Effector CD4-positive, alpha-beta T cell (primary cell): ENCODE data around the gene IL2.

ENCODE experiments used
- DNase-seq: peaks from one replicate; pipeline ENCODE4 v3.0.0-alpha.2; 2020
- total RNA-seq: gene quantifications from one replicate; lab custom pipeline; 2026; lab: John Stamatoyannopoulos, UW

Gene IL2
- total RNA-seq, result 4.9 reads per million, percentile 19 among the genes with 10 or more reads in this experiment

DNA sequence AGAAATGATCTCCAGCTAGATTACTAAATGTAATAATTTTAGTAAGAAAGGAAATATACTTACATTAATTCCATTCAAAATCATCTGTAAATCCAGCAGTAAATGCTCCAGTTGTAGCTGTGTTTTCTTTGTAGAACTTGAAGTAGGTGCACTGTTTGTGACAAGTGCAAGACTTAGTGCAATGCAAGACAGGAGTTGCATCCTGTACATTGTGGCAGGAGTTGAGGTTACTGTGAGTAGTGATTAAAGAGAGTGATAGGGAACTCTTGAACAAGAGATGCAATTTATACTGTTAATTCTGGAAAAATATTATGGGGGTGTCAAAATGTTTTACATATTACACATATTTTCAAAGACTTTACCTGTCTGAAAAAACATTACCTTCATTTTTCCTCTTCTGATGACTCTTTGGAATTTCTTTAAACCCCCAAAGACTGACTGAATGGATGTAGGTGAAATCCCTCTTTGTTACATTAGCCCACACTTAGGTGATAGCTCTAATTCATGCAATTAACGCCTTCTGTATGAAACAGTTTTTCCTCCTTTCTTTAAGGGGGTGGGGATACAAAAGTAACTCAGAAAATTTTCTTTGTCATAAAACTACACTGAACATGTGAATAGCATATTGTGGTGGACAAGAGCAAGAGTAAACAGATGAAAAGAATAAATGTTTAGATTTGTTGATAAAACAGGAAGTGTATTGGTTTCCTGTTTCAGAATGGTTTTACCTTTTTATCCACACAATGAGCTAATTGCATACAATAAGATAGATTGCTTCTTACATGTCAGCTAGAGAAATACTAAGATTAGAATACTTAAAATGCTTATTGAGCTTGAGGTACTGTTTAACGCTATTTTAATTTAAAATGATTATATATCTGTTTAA is at the start of gene IL2:
TSS of gene IL2 (minus strand) at position 495 of the 886 bp plus-strand sequence. CDS start at position 210, 285 bp downstream.
- DNase-seq, result no peak

DNA sequence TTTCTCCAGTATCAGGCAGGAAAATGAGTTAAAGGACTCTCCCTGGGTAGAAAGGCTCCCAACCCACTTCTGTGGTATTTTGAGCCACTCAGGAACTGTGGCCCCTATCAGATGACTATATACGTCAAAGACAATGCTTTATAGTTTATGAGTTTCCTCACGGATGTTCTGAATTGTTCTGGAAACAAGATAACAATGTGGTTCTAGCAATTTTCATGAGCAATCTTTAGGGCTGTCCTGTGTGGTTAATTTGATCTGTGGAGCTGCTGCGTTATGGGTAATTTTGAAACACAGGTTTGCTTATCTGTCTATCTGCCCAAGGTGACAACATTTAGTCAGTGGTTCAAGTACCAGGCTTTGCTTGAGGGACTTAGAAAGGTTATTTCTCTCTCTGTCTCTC is 46.7 kb upstream of the IL2 start:
- DNase-seq, result no peak

DNA sequence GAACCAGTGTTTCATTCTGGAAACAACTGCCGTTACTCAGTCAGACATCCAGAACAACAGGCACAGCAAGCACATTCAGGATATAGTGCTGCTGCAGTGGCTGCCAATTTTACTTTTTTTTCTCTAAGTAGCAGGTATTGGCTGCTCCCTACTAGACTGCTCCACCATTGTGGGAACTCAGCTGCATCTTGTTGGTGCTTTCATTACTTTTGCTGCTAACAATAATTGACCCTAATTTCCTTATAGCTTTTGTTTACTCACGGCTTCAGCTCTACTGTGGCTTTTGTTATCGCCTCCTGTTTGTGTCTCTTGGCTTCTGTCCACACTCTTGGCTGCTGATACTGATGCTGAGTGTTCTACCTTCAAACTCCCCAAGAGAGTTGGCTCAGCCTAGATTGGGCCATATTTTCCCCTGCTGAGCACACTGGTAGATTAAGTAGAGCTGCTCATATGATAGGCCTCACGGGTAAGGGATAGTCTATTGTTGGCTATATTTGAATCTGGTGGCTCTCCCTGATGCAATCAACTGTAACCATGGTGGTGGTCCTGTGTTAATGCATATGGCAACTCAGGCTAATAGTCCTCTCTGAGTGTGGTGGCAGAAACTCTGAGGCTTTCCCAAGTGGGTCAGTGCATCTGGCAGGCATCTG is 44.5 kb upstream of the IL2 start:
- no peak for DNase-seq

DNA sequence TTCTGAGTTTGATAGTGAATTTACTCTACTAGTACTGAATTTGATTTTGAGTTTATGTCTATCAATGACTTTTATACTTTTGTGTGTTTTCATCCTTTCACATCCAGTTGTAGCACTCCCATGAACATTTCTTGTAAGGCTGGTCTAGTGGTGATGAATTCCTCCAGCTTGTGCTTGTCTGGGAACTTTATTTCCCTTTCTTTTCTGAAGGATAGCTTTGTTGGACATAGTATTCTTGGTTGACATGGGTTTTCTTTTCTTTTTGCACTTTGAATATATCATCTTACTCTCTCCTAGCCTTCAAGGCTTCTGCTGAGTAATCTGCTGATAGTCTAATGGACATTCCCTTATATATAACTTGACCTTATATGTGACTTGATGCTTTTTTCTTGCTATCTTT is 32.5 kb upstream of the IL2 start:
- DNase-seq, result no peak

DNA sequence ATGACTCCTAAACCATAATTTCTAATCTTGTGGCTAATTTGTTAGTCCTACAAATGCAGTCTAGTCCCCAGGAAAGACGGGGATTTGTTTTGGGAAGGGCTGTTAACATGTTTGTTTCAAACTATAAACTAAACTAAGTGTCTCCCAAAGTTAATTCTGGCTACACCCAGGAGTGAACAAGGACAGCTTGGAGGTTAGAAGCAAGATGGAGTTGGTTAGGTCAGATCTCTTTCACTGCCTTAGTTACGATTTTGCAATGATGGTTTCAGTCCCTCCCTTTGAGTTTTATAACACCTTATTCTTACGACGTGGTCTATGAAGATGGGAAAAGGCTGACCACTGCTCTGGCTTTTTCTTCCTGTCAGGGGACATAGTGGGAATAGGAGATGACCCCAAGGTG is 27.0 kb upstream of the IL2 start:
- DNase-seq, result no peak

DNA sequence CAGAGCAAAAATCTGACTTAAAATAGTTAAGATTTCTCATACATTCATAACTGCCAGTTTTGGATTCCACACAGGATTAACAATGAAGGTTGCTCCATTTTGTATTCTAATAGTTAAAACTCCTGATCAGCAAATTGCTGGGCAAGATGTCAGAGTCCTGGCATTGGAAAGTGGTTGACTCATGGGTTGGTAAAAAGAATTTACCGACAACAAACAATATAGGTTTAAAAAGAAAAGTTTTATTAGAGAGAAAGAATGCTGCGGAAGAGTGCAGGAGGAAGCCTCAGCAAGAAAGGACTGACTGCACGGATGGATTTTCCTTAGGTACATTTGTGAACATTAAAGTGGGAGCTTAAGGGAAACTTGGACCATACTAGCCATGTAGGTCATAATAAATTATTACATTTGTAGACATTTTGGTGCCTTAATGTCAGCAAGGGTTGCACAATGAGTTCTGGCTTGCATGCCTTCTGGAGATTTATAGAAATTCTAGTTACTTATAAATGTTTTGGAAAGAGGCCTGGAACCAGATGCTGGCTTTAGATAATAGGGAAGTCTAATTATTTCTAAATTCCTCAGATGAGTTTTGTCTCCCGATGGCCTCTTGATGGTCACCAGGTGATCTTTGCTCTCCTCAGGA is 25.4 kb upstream of the IL2 start:
- DNase-seq, result no peak

DNA sequence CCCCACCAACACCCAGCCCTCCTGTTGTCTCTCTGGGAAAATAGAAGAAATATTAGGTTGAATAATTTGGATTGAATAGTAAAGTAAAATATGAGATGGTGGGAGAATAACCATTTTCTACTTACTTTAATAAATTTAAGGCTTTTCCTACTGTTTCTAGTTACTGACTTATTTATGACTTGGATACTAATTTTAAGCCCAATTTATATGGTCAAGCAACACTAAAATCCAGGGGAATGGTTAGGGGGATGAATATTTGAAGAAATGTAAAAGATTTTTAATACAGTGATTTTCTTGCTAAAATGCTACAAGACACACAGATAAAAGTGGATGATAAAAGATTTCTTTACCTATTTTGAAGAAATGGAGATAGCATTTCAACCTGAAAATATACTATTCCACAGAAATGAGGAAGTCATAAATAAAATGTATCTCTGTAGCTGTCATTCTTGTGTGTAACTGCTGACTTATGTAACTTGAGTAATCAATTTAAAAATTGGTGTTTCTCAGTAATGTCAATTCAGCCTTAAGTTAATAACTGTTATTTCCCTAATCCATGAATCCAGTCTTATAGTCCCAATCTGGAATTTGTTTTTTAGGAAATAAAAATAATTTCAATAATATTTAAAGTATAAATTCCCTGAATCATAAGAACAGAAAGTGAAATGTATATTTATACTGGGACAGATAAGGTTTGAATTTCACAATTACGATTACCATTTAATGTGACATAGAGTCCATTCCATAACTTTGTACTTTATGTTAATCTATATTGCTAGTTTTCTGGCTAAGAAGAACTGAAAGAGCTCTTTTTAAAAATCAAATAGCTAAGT is 24.3 kb upstream of the IL2 start:
- DNase-seq, result no peak

DNA sequence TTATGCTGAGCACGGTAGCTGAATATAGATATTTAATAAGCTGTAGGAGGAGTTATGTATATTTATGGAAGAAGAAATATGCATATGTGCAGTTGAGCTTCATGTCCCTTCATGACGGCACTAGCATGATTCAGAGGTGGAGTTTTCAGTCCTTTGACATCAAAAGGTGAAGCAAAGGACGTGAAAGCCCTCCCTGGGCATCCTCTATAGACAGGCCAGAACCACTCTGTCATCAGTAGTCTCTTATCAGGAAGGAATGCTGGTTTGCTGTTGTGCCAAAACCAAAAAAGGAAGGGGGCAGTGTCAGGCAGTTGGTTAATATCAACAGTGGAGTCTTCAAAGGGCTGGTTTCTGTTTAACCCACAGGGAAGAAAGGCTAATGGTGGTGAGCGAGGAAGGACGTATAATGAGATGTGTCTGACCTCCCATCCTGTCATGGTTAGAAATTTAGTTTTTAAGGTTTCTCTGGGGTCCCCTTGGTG is 23.5 kb upstream of the IL2 start:
- DNase-seq, result no peak

DNA sequence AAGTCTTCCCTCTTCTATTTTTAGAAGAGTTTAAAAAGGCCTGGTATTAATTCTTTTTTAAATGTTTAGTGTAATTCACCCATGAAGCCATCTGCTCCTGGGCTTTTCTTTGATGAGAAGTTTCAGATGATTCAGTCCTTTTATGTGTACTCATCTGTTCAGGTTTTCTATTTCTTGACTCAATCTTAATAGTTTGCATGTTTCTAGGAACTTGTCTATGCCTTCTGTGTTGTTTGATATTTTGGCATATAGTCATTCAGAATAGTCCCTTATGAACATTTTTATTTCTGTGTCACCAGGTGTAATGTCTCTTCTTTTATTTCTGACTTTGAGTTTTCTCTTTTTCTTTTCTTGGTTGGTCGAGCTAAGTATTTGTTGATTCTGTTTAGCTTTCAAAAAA is 20.2 kb upstream of the IL2 start:
- no peak for DNase-seq

DNA sequence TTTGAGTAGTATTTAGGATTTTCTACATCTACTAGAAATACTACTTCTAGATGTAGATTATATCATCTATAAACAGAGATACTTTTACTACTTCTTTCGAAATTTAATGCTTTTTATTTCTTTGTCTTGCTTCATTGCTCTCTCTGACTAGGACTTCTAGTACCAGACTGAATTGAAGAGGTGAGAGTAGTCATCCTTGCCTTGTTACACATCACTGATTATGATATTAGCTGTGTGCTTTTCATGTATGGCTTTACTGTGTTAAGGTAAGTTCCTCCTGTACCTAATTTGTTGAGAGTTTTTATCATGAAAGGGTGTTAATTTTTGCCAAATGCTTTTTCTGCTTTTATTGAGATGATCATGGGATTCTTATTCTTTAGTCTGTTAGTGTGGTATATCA is 19.6 kb upstream of the IL2 start:
- DNase-seq, result no peak

DNA sequence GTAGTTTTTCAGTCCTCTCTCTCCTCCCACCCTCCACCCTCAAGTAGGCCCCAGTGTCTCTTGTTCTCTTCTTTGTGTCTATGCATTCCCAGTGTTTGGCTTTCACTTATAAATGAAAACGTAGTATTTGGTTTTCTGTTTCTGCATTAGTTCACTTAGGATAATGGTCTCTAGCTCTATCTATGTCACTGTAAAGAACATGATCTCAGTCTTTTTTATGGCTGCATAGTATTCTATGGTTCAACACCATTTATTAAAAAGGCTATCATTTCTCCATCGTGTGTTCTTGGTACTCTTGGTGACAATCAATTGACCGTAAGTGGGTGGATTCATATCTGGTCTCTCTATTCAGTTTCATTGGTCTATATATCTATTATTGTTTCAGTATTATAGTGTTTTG is 18.7 kb upstream of the IL2 start:
- DNase-seq, result no peak

DNA sequence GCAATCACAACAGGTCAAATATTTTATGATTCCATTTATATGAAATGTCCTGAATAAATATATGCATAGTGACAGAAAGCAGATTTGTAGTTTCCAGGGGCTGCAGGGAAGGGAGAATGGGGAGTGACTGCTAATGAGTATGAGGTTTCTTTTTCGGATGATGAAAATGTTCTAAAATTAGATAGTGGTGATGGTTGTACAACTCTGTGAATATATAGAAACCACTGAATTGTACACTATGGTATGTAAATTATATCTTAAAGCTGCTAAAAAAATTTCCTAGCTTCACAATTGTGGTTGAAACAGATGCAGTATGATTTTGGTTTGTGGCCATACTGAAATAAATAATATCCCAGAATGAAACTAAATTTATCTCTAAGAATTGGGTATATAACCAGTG is 12.9 kb upstream of the IL2 start:
- no peak for DNase-seq

DNA sequence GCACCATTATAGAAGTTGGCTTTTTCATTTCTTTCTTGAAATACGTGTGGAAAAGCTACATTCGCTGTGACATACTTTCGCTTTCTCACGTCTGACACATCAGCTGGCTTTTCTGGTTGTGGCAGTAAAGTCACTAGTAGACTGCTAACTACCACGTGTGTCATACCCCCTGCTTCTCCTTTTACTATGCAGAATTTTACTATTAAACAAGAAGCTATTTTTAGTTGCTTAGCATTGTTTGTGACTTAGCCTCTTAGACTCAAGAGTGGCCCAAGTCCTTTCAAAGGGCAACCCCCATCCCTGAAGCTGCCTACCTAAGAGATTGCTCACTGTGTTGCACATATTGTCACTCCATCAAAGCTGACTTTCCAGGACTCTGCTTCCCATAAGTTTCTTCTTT is 2.1 kb upstream of the IL2 start:
- peak; percentile 15 for DNase-seq

DNA sequence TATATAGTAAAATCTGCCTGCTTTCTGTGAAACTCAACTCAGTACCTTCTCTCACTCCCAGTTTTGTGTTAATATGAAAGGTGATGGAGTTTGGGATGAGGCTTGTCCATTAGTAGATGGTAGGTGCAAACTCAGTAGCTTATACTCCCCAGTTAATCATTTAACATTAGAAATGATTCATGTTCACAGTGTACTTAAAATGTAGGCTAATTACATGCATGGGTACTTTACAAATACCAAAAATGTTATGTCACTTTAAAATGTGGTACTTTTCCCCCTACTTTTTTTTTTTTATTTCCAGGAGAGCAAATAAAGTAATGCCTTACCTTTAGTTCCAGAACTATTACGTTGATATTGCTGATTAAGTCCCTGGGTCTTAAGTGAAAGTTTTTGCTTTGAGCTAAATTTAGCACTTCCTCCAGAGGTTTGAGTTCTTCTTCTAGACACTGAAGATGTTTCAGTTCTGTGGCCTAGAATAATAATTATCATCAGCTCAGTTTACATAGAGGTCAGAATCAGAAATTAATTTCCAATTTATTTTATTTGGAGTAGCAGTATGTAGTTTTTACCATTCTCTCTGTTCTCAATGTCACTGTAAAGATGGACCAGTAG is 3.0 kb downstream of the IL2 start:
- no peak for DNase-seq

DNA sequence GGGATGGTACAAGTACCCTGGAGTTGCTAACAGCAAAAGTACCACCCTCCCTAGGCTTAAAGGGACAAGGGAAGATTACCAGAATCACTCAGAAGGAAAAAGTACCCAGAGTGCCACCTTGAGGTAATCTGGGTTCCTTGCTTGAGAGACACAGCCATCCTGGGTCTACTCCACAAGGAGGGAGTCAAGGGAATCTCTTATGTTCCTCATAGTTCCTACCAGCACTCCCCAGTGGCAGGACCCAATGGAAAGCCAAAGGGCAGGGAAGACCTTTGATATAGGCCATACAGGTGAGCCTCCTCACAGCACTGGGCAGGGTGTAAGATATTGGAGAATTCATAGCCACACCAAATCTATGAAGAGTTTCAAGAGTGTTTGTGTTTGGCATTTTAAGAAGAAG is 5.7 kb downstream of the IL2 start:
- no peak for DNase-seq

DNA sequence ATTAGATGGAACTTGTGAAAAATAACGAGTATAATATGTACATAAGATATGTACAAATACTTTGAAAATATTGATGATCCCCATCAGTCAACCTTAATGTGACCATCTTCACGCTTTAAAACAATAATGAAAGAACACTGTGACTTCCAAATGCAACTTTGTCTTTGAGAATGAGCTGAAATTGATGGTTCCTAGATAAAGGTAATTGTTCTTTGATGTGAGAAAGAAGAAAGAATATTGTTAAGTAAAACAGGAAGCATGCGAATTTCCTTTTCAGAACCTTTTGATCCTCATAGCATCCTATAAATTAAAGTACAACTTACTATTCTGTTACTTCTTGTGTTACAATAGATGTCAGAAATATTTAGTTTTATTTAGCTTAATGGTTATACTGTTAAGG is 22.2 kb downstream of the IL2 start:
- DNase-seq, result no peak

DNA sequence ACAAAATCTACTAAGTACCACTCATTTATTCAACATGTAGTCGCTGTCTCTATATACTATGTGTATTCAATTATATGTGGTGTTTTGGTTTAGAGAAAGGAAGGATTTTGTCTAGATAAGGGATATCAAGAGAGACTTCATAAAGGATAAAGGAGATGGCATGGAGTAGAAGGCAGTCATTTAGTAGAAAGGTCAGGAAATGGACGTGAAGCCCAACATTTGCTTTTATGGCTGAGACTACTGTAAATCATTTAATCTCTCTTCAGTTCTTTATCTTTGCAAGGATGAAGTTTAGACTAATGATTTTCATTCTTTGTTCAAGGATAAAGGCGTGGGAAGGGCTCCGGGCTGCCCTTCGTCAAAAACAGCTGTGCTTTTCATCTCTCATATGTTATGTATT is 25.2 kb downstream of the IL2 start:
- no peak for DNase-seq

DNA sequence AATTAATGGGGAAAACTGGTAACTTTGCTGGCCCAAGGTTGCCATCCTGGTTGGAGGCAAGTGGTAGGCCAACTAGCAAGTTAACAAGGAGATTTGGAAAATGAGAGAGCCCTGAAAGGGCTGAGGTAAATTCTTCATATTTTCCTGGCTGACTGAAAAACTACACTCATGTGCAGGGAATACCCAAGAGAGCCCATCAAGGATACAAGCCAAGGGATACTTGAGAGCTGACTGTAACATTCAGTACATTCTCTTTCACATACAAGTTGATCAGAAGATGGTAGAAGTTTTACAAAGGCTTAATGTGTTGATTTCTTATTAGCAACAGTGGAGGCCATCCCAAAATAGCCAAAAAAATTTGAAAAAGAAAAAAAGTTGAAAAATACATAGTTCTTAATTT is 33.3 kb downstream of the IL2 start:
- no peak for DNase-seq

DNA sequence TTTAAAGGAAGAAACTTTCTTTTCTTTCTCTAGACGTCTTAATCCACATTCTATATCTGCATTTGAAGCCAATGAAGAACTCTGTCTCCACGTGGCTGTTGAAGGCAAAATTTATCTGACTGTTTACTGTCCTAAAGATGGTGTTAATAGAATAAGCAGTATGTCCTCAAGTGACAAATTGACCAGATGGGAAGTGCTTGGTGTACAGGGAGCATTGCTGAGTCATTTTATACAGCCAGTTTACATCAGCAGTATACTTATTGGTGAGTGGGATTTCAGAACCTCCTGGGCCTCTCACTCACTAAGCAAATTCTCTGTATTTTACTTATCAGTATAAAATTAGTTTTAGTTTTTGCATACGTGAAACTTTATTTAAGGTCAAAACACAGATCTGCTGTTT is 44.0 kb downstream of the IL2 start:
- DNase-seq, result no peak

DNA sequence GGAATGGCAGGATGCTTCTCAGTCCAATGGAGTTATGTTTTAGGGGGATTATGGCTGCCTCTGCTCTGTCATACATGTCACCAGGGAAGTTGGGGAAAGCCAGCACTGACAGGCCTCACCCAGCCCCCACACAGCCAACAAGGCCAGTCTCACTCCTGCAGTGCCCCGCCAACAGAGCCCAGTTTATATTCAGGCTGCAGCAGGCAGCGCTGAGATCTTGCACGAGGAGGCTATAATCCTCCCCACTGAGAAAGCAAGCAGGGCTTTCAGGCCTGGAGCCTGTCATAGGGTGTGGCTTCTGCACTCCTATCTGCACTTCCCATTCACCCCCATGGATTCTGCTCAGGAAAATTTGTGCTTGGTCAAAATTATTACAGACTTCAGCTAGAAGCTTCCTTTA is 52.7 kb downstream of the IL2 start:
- no peak for DNase-seq
